Spleen (tissue), 11 donors: ENCODE data around the gene PLCD4. TPM values are rescaled to one million over a fixed set of nuclear protein-coding genes. Genes with fewer than 3 reads are reported as not detected.

Source experiments
- DNase-seq: peaks from one replicate; pipeline ENCODE4 v3.0.0-alpha.2; 2020
- H3K27ac ChIP-seq, 8 donors: fragments of 200-600 bp; sonication (generic) in 7 of 8; 1 replicate in 4 of 8; 2 replicates in 4 of 8; pipeline versions ENCODE4 v1.5.0 to v1.8.0; 2016 to 2021; ENCODE audit warnings: inconsistent platforms in 4 of 8, mild to moderate bottlenecking in 4 of 8, moderate library complexity in 1 of 8
- H3K27me3 ChIP-seq, 7 donors: fragments of 200-600 bp; sonication (generic) in 6 of 7; replicated peaks in 1 of 7; 1 replicate in 4 of 7; 2 replicates in 3 of 7; pipeline versions ENCODE4 v1.5.0 to v1.8.0; 2016 to 2021; ENCODE audit warnings: inconsistent platforms in 3 of 7, mild to moderate bottlenecking in 1 of 7
- H3K36me3 ChIP-seq, 6 donors: fragments of 200-600 bp; sonication (generic) in 5 of 6; 1 replicate in 4 of 6; 2 replicates in 2 of 6; pipeline versions ENCODE4 v1.5.0 to v1.8.0; 2016 to 2021; ENCODE audit warnings: inconsistent platforms in 2 of 6
- H3K4me1 ChIP-seq, 6 donors: fragments of 200-600 bp; sonication (generic) in 5 of 6; 1 replicate in 3 of 6; 2 replicates in 3 of 6; pipeline versions ENCODE4 v1.5.0 to v1.8.0; 2016 to 2021; ENCODE audit warnings: inconsistent platforms in 3 of 6
- H3K4me3 ChIP-seq, 8 donors: fragments of 200-600 bp; sonication (generic) in 7 of 8; 1 replicate in 4 of 8; 2 replicates in 4 of 8; pipeline versions ENCODE4 v1.5.0 to v1.8.0; 2016 to 2021; ENCODE audit warnings: inconsistent platforms in 4 of 8, mild to moderate bottlenecking in 4 of 8, moderate library complexity in 2 of 8
- H3K9me3 ChIP-seq, 8 donors: fragments of 200-600 bp; sonication (generic) in 7 of 8; 1 replicate in 4 of 8; 2 replicates in 4 of 8; pipeline versions ENCODE4 v1.5.0 to v1.8.0; 2016 to 2021; ENCODE audit warnings: inconsistent platforms in 4 of 8
- CTCF ChIP-seq, 11 experiments: fragments of 200-600 bp in 7 of 11; fragments of 450-650 bp in 4 of 11; sonication (generic) in 4 of 11; IDR thresholded peaks in 8 of 11; conservative IDR thresholded peaks in 3 of 11; 1 replicate in 7 of 11; 2 replicates in 4 of 11; pipeline versions ENCODE4 v1.4.0 to v1.8.0; 2016 to 2021; ENCODE audit warnings: antibody characterized with exemption in 11 of 11, inconsistent platforms in 4 of 11, mild to moderate bottlenecking in 1 of 11
- POLR2A ChIP-seq, 3 donors: fragments of 450-650 bp; IDR thresholded peaks; one replicate each; pipeline ENCODE4 v1.5.1; 2017; ENCODE audit warnings: antibody characterized with exemption in 3 of 3, mild to moderate bottlenecking in 1 of 3
- POLR2AphosphoS5 ChIP-seq, 3 donors: sonication (generic); formaldehyde crosslinking; IDR thresholded peaks; one replicate each; pipeline ENCODE4 v1.5.1; 2017; ENCODE audit warnings: antibody characterized with exemption in 3 of 3
- whole genome bisulfite sequencing, 5 donors: extraction: QIAGEN DNeasy Blood & Tissue Kit in 3 of 5; methylation state at CpG; one replicate each; pipeline versions ENCODE4 v1.1.5 to v1.1.7; 2013 to 2018; 5-methylcytosine and 5-hydroxymethylcytosine counted together
- intact Hi-C: fragments of 100-400 bp; cut with DNase I; formaldehyde crosslinking; loops from one replicate; pipeline ENCODE4 v1.15.0; 2023; ENCODE audit warnings: low total_unique reads
- polyA plus RNA-seq, 3 donors: library from polyadenylated mRNA; stranded (reverse); fragments of 200-250 nt; gene quantifications; one replicate each; pipeline ENCODE4 v1.2.1, GENCODE V29; 2013
- total RNA-seq, 7 donors: library from RNA; depleted of rRNA in 3 of 7; stranded (reverse); fragments of >200 nt in 3 of 7; fragmentation: NEBNext Ultra II Directional in 4 of 7; extraction: Animal tissue kit (Norgen Biotek cat#: 25700) in 4 of 7; gene quantifications; one replicate each; pipeline versions ENCODE4 v1.1.0 to v1.2.1, GENCODE V29; 2016 to 2021
- donor health status: healthy with polysubstance abuse.
- donor health status: DM: no; HTN: no; CAD: no; lungs with moderate emphysema.
- donor health status: DM: no; HTN: no; CAD: no.
- donor health status: Bipolar disorder and iron deficiency.
- donor health status: healthy.
- donor health status: DM: no; HTN: no; CAD: no.
- donor health status: DM: yes; HTN: yes; CAD: no.

Gene PLCD4
- total and polyA plus RNA-seq, 10 donors: 0.13 to 0.92 (median 0.55) TPM

GRCh38 chr2:218577482-218578220 lies 30.0 kb upstream of the PLCD4 start:
- no peak for DNase-seq
- peaks cover 0 to 79% (median 24%) of the 10 kb centered on the region in 6 donors for H3K36me3 ChIP-seq
- H3K4me3 ChIP-seq: no peak overlapping the region
- TF ChIP-seq CTCF (IDR thresholded peaks at IDR 0.05 in 8 of 11, conservative IDR thresholded peaks at IDR 0.05 in 3 of 11) (no peak), POLR2AphosphoS5 (IDR thresholded peaks at IDR 0.05) (no peak), POLR2A (IDR thresholded peaks at IDR 0.05) (no peak)
- no peak overlapping the region for H3K27ac ChIP-seq
- WGBS, 5 donors: 89 to 96% (median 94%) methylated on average over 3 of the region's 3 CpGs
- H3K9me3 ChIP-seq: no peaks in the 10 kb centered on the region
- intact Hi-C loops: no loop called here
- peaks cover 0 to 65% (median 25%) of the 10 kb centered on the region in 6 donors for H3K4me1 ChIP-seq
- H3K27me3 ChIP-seq: no peaks in the 10 kb centered on the region

- 95 to 99% (median 97%) methylated on average over 3 of the region's 3 CpGs for WGBS, 5 donors
- peaks cover 0 to 57% (median 21%) of the 10 kb centered on the region in 6 donors for H3K4me1 ChIP-seq
- no peak overlapping the region for H3K4me3 ChIP-seq
- no peaks in the 10 kb centered on the region for H3K27me3 ChIP-seq
- no peaks in the 10 kb centered on the region for H3K9me3 ChIP-seq
- no peak overlapping the region for H3K27ac ChIP-seq
- DNase-seq: no peak
- H3K36me3 ChIP-seq: peaks cover 0 to 79% (median 26%) of the 10 kb centered on the region in 6 donors
- no peak for TF ChIP-seq POLR2AphosphoS5 (IDR thresholded peaks at IDR 0.05)
- TF ChIP-seq POLR2A (IDR thresholded peaks at IDR 0.05): no peak
- intact Hi-C loops: no loop called here
Measured at GRCh38 chr2:218578272-218578877, 29.3 kb upstream of the PLCD4 start.

- peaks cover 0 to 87% (median 59%) of the 10 kb centered on the region in 6 donors for H3K36me3 ChIP-seq
- H3K9me3 ChIP-seq: no peaks in the 10 kb centered on the region
- H3K4me3 ChIP-seq: no peak overlapping the region
- H3K4me1 ChIP-seq: peaks cover 0 to 26% (median 10%) of the 10 kb centered on the region in 6 donors
- intact Hi-C loops: no loop called here
- TF ChIP-seq POLR2AphosphoS5 (IDR thresholded peaks at IDR 0.05) (no peak), CTCF (IDR thresholded peaks at IDR 0.05 in 8 of 11, conservative IDR thresholded peaks at IDR 0.05 in 3 of 11) (no peak), POLR2A (IDR thresholded peaks at IDR 0.05) (no peak)
- H3K27ac ChIP-seq: no peak overlapping the region
- H3K27me3 ChIP-seq: no peaks in the 10 kb centered on the region
- DNase-seq: no peak
- WGBS, 5 donors: 83 to 95% (median 89%) methylated on average over 7 of the region's 7 CpGs
Measured at GRCh38 chr2:218582076-218582475, 25.6 kb upstream of the PLCD4 start.

GRCh38 chr2:218583983-218584850 lies 23.5 kb upstream of the PLCD4 start:
- DNase-seq: no peak
- Histone ChIP-seq H3K4me3 (no peak overlapping the region), H3K27me3 (no peaks in the 10 kb centered on the region), H3K9me3 (no peaks in the 10 kb centered on the region), H3K27ac (no peak overlapping the region), H3K36me3 (peaks cover 0 to 100% (median 76%) of the 10 kb centered on the region in 6 donors), H3K4me1 (peaks cover 0 to 6% (median 2%) of the 10 kb centered on the region in 6 donors)
- 93 to 96% (median 94%) methylated on average over 6 of the region's 6 CpGs for WGBS, 5 donors
- intact Hi-C loops: no loop called here
- TF ChIP-seq CTCF (IDR thresholded peaks at IDR 0.05 in 8 of 11, conservative IDR thresholded peaks at IDR 0.05 in 3 of 11) (no peak), POLR2AphosphoS5 (IDR thresholded peaks at IDR 0.05) (no peak), POLR2A (IDR thresholded peaks at IDR 0.05) (no peak)
